Tibial artery (tissue), 4 donors: ENCODE results near the gene MOB1B.
A peak's percentile ranks its signal among the peaks of the same experiment; 100 is the strongest.

ENCODE experiments used
- DNase-seq, 2 donors: peaks; one replicate each; pipeline ENCODE4 v3.0.0-alpha.2; 2019
- H3K27ac ChIP-seq, 2 donors: fragments of 200-600 bp; sonication (generic) in 1 of 2; 1 replicate in 1 of 2; 2 replicates in 1 of 2; pipeline ENCODE4 v1.5.1; 2018 to 2019; ENCODE audit warnings: mild to moderate bottlenecking in 1 of 2
- H3K27me3 ChIP-seq, 2 donors: fragments of 200-600 bp; sonication (generic) in 1 of 2; one replicate each; pipeline versions ENCODE4 v1.5.1 to v1.6.0; 2016 to 2019
- H3K36me3 ChIP-seq, 3 donors: fragments of 200-600 bp; sonication (generic) in 2 of 3; one replicate each; pipeline ENCODE4 v1.5.1; 2016 to 2019; ENCODE audit warnings: mild to moderate bottlenecking in 2 of 3
- H3K4me1 ChIP-seq, 4 donors: fragments of 200-600 bp; sonication (generic) in 2 of 4; 1 replicate in 3 of 4; 2 replicates in 1 of 4; pipeline ENCODE4 v1.5.1; 2016 to 2019
- H3K4me3 ChIP-seq, 2 donors: fragments of 200-600 bp; sonication (generic) in 1 of 2; 1 replicate in 1 of 2; 2 replicates in 1 of 2; pipeline ENCODE4 v1.5.1; 2018 to 2019; ENCODE audit warnings: mild to moderate bottlenecking in 2 of 2
- H3K9me3 ChIP-seq, 3 donors: fragments of 200-600 bp; sonication (generic) in 1 of 3; one replicate each; pipeline ENCODE4 v1.5.1; 2016 to 2019
- intact Hi-C: fragments of 100-400 bp; cut with DNase I; formaldehyde crosslinking; loops from one replicate; pipeline ENCODE4 v1.15.0; 2023; ENCODE audit warnings: low total_unique reads
- TF ChIP-seq, protein P1 (sequence below), 2 experiments: fragments of 200-600 bp in 1 of 2; fragments of 450-650 bp in 1 of 2; IDR thresholded peaks; one replicate each; pipeline ENCODE4 v1.5.1; 2017 to 2019; ENCODE audit warnings: antibody characterized with exemption in 2 of 2, mild to moderate bottlenecking in 1 of 2, moderate library complexity in 1 of 2

Gene MOB1B

DNA sequence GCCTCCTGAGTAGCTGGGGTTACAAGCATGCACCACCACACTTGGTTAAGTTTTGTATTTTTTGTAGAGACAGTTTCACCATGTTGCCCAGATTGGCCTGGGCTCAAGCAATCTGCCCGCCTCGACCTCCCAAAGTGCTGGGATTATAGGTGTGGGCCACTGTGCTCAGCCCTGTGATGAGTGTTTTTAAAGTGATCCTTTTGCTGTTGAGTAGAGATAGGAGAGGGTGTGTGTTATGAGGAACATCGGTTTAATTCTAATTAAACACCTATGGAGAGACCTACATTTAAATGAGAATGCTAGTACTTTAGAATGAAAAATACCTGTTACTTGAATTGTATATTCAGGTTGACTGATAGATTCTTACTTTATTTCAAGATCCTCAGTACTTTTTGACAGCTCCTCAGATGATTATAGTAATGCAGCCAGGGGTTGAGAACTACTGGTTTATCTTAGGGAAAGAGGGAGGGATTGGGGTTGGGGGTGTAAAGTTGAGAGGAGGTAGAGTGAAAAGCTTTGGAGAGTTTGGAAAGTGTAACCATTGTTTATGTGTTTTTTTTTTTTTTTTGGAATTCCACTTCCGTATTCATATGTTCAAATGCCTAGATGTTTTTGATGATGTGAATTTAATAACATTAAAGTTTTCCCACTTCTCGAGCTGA is 54.5 kb downstream of the MOB1B start:
- Histone ChIP-seq H3K4me1 (peaks cover 0 to 24% (median 6%) of the 10 kb centered on the region in 4 donors), H3K27ac (no peak overlapping the region), H3K9me3 (no peaks in the 10 kb centered on the region), H3K27me3 (no peaks in the 10 kb centered on the region), H3K36me3 (peaks cover 0 to 11% (median 4%) of the 10 kb centered on the region in 3 donors), H3K4me3 (peak overlapping the region in 1 of 2 donors; percentile 18)
- DNase-seq = no peak
- TF ChIP-seq, protein P1, sequence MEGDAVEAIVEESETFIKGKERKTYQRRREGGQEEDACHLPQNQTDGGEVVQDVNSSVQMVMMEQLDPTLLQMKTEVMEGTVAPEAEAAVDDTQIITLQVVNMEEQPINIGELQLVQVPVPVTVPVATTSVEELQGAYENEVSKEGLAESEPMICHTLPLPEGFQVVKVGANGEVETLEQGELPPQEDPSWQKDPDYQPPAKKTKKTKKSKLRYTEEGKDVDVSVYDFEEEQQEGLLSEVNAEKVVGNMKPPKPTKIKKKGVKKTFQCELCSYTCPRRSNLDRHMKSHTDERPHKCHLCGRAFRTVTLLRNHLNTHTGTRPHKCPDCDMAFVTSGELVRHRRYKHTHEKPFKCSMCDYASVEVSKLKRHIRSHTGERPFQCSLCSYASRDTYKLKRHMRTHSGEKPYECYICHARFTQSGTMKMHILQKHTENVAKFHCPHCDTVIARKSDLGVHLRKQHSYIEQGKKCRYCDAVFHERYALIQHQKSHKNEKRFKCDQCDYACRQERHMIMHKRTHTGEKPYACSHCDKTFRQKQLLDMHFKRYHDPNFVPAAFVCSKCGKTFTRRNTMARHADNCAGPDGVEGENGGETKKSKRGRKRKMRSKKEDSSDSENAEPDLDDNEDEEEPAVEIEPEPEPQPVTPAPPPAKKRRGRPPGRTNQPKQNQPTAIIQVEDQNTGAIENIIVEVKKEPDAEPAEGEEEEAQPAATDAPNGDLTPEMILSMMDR (IDR thresholded peaks at IDR 0.05) = no peak
- intact Hi-C loops = no loop called here

DNA sequence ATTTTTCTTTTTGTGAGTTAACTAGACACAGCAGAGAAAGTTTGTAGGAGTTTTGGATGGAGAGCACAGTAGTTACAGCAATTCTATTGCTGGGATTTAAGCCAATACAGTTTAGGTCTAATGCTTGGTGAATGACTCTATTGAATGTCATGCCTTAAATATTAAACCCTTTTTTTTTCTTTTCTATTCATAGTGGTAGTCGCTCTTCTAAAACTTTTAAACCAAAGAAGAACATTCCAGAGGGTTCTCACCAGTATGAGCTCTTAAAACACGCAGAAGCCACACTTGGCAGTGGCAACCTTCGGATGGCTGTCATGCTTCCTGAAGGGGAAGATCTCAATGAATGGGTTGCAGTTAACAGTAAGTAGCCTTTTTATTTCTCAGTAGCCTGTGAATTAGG is 56.5 kb downstream of the MOB1B start:
- no peaks in the 10 kb centered on the region for H3K27me3 ChIP-seq
- TF ChIP-seq, protein P1 (IDR thresholded peaks at IDR 0.05) = no peak
- H3K9me3 ChIP-seq = no peaks in the 10 kb centered on the region
- intact Hi-C loops = no loop called here
- H3K4me1 ChIP-seq = peaks cover 0 to 24% (median 6%) of the 10 kb centered on the region in 4 donors
- H3K27ac ChIP-seq = peak overlapping the region in 1 of 2 donors; percentile 26
- DNase-seq = no peak
- no peak overlapping the region for H3K4me3 ChIP-seq
- H3K36me3 ChIP-seq = peaks cover 0 to 19% (median 4%) of the 10 kb centered on the region in 3 donors

DNA sequence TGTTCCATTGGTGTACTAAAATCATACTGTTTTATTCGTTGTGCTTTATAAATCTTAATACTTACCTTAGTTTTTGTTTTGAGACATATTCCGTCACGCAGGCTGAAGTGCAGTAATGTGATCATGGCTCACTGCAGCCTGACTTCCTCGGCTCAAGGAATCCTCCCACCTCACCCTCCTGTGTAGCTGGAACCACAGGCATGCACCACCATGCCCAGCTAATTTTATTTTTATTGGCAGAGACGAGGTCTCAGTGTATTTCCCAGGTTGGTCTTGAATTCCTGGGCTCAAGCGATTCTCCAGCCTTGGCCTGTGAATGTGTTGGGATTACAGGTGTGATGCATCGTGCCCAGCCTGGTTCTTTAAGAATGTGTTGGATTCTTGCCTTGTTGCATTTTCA is 66.9 kb downstream of the MOB1B start:
- Histone ChIP-seq H3K27me3 (no peaks in the 10 kb centered on the region), H3K4me1 (peaks cover 0 to 4% (median 0%) of the 10 kb centered on the region in 4 donors), H3K9me3 (no peaks in the 10 kb centered on the region), H3K27ac (no peak overlapping the region), H3K36me3 (peaks cover 0 to 28% (median 0%) of the 10 kb centered on the region in 3 donors), H3K4me3 (no peak overlapping the region)
- intact Hi-C loops = no loop called here
- no peak for DNase-seq
- TF ChIP-seq, protein P1 (IDR thresholded peaks at IDR 0.05) = no peak

DNA sequence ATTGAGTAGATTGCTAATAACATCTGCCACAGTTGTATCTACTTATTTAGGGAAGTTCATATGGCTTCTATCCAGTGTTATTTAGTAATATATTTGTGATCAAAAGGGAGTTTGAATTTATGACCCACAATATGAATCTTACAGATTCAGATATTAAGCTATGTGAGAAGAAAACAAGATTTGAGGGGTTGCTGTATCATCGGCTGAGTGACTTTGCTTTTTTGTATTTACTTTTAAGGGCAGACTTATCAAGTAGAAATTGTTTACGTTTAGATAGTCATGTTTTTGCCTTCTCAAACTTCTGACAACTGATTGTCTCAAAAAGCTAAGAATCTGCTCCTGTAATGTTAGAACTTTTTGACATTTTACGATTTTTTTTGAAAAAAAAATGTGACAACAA is 74.1 kb downstream of the MOB1B start:
- intact Hi-C loops = no loop called here
- Histone ChIP-seq H3K27ac (no peak overlapping the region), H3K4me1 (no peaks in the 10 kb centered on the region), H3K36me3 (peaks cover 10 to 50% (median 11%) of the 10 kb centered on the region in 3 donors), H3K9me3 (no peaks in the 10 kb centered on the region), H3K27me3 (no peaks in the 10 kb centered on the region), H3K4me3 (no peak overlapping the region)
- DNase-seq = no peak
- TF ChIP-seq, protein P1 (IDR thresholded peaks at IDR 0.05) = no peak

DNA sequence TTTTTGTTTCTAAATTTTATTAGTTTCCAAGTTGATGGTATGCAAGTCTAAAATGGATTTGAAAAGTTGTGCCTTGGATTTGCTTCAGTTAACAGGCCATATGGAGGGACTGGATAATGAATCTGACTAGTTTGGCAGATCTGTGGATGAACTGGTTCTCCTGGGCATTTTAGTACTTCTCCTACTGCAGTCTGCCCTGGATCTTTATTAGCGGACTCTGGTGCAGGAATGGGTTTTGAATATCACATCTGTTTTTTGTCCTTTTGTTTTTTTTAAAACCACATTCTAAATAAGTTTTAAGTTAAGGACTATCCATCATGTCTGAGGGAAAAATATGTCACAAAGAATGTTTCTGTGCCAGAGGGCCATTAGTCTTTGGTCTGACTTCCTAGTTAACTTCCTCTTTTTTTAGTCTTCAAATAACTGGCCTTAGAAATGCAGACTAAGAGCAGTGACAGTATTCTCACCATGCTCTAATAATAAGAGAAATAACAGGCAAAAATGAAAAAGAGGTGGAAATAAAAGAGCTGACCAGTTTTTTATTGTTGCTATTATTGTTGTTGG is 77.4 kb downstream of the MOB1B start:
- TF ChIP-seq, protein P1 (IDR thresholded peaks at IDR 0.05) = no peak
- no peaks in the 10 kb centered on the region for H3K4me1 ChIP-seq
- H3K4me3 ChIP-seq = no peak overlapping the region
- H3K27me3 ChIP-seq = no peaks in the 10 kb centered on the region
- no peak for DNase-seq
- peaks cover 9 to 42% (median 11%) of the 10 kb centered on the region in 3 donors for H3K36me3 ChIP-seq
- H3K9me3 ChIP-seq = no peaks in the 10 kb centered on the region
- no peak overlapping the region for H3K27ac ChIP-seq
- intact Hi-C loops = no loop called here
